Measurements from ENCODE around the gene CWC25. TPM values are rescaled to one million over a fixed set of nuclear protein-coding genes. Genes with fewer than 3 reads are reported as not detected.

Gene CWC25
- total and polyA plus RNA-seq, 2 of the 13 experiments (the other 11 are each of a cell fraction or from before 2014, with no cell fraction given): 15.6 to 22.7 TPM

- no peak for TF ChIP-seq PREB (CRISPR knock-in tag; IDR thresholded peaks at IDR 0.05)
- no peak for TF ChIP-seq RFXAP (CRISPR knock-in tag; IDR thresholded peaks at IDR 0.05; ENCODE audit: borderline replicate concordance)
- TF ChIP-seq SUZ12 (IDR thresholded peaks at IDR 0.05; ENCODE audit: low read depth, low read length): no peak
- no peak for TF ChIP-seq ZNF629 (CRISPR knock-in tag; conservative IDR thresholded peaks at IDR 0.05)
- no peak for TF ChIP-seq ZNF496 (CRISPR knock-in tag; IDR thresholded peaks at IDR 0.05; ENCODE audit: insufficient replicate concordance)
- peak; percentile 91; the same call in 1 of the 2 replicates for TF ChIP-seq ZNF749 (CRISPR knock-in tag; IDR thresholded peaks at IDR 0.05; ENCODE audit: borderline replicate concordance)
- peak; percentile 40 for TF ChIP-seq ZBTB2 (CRISPR knock-in tag; IDR thresholded peaks at IDR 0.05; ENCODE audit: low read depth)
- TF ChIP-seq, protein P1, sequence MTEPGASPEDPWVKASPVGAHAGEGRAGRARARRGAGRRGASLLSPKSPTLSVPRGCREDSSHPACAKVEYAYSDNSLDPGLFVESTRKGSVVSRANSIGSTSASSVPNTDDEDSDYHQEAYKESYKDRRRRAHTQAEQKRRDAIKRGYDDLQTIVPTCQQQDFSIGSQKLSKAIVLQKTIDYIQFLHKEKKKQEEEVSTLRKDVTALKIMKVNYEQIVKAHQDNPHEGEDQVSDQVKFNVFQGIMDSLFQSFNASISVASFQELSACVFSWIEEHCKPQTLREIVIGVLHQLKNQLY (CRISPR knock-in tag; IDR thresholded peaks at IDR 0.05): peak; percentile 51
- TF ChIP-seq, protein P2, sequence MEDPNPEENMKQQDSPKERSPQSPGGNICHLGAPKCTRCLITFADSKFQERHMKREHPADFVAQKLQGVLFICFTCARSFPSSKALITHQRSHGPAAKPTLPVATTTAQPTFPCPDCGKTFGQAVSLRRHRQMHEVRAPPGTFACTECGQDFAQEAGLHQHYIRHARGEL (CRISPR knock-in tag; IDR thresholded peaks at IDR 0.05): no peak
- TF ChIP-seq, protein P3, sequence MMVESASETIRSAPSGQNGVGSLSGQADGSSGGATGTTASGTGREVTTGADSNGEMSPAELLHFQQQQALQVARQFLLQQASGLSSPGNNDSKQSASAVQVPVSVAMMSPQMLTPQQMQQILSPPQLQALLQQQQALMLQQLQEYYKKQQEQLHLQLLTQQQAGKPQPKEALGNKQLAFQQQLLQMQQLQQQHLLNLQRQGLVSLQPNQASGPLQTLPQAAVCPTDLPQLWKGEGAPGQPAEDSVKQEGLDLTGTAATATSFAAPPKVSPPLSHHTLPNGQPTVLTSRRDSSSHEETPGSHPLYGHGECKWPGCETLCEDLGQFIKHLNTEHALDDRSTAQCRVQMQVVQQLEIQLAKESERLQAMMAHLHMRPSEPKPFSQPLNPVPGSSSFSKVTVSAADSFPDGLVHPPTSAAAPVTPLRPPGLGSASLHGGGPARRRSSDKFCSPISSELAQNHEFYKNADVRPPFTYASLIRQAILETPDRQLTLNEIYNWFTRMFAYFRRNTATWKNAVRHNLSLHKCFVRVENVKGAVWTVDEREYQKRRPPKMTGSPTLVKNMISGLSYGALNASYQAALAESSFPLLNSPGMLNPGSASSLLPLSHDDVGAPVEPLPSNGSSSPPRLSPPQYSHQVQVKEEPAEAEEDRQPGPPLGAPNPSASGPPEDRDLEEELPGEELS (CRISPR knock-in tag; IDR thresholded peaks at IDR 0.05): peak; percentile 67
- TF ChIP-seq SALL2 (CRISPR knock-in tag; IDR thresholded peaks at IDR 0.05): peak; percentile 79; the same call in 1 of the 2 replicates
- 0 out of 2 replicates have a peak, but pooled peaks have one; percentile 6 for TF ChIP-seq RFX5 (IDR thresholded peaks at IDR 0.05; ENCODE audit: low read depth, low read length)
- TF ChIP-seq MEIS1 (CRISPR knock-in tag; IDR thresholded peaks at IDR 0.05; ENCODE audit: borderline replicate concordance): no peak
- TF ChIP-seq ELF4 (CRISPR knock-in tag; IDR thresholded peaks at IDR 0.05; ENCODE audit: borderline replicate concordance): no peak
- TF ChIP-seq SETDB1 (CRISPR knock-in tag; IDR thresholded peaks at IDR 0.05; ENCODE audit: borderline replicate concordance): no peak
- no peak for TF ChIP-seq NFIC (IDR thresholded peaks at IDR 0.05; ENCODE audit: low read length)
- TF ChIP-seq TP53 (CRISPR knock-in tag; conservative IDR thresholded peaks at IDR 0.05): peak; percentile 32; the same call in 1 of the 2 replicates
- TF ChIP-seq ZSCAN22 (CRISPR knock-in tag; IDR thresholded peaks at IDR 0.05): no peak
- TF ChIP-seq, protein P4, sequence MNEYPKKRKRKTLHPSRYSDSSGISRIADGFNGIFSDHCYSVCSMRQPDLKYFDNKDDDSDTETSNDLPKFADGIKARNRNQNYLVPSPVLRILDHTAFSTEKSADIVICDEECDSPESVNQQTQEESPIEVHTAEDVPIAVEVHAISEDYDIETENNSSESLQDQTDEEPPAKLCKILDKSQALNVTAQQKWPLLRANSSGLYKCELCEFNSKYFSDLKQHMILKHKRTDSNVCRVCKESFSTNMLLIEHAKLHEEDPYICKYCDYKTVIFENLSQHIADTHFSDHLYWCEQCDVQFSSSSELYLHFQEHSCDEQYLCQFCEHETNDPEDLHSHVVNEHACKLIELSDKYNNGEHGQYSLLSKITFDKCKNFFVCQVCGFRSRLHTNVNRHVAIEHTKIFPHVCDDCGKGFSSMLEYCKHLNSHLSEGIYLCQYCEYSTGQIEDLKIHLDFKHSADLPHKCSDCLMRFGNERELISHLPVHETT (CRISPR knock-in tag; conservative IDR thresholded peaks at IDR 0.05): 0 out of 2 replicates have a peak, but pooled peaks have one; percentile 6
- TF ChIP-seq CCDC6 (CRISPR knock-in tag; IDR thresholded peaks at IDR 0.05): no peak
- no peak for TF ChIP-seq ZNF543 (CRISPR knock-in tag; IDR thresholded peaks at IDR 0.05)
- TF ChIP-seq AHR (CRISPR knock-in tag; IDR thresholded peaks at IDR 0.05): peak; percentile 82; the same call in 1 of the 2 replicates
- TF ChIP-seq ZNF605 (CRISPR knock-in tag; IDR thresholded peaks at IDR 0.05): no peak
- peak; percentile 74 for TF ChIP-seq PHF21A (CRISPR knock-in tag; IDR thresholded peaks at IDR 0.05)
Observed at GRCh38 chr17:38869526-38870258, 44.6 kb upstream of the CWC25 start, which contains the start of gene LASP1 (continued).

All from HepG2 (cell line).